Left forelimb (tissue), 1 donor: Measurements from ENCODE around the gene SRMS.
A peak's percentile ranks its signal among the peaks of the same experiment; 100 is the strongest.
"Not testable (repeated sequence)": the region's sequence is repeated elsewhere in the genome, so short reads cannot be mapped to it uniquely, and the experiment has no call there.

ENCODE experiments used
- DNase-seq: peaks from one replicate; pipeline ENCODE4 v3.0.0-alpha.2; 2018; ENCODE audit warnings: low spot score

Gene SRMS

GRCh38 chr20:63522091-63522868 lies 25.3 kb downstream of the SRMS start:
- DNase-seq = no peak

- no peak for DNase-seq
Observed at GRCh38 chr20:63521602-63522001, 25.9 kb downstream of the SRMS start.

- DNase-seq = peak; percentile 86
Observed at GRCh38 chr20:63520934-63521601, 26.5 kb downstream of the SRMS start.

- DNase-seq = peak; percentile 92
Observed at GRCh38 chr20:63520504-63520933, 27.0 kb downstream of the SRMS start, which contains the start of gene PPDPF. TSS of gene PPDPF (plus strand) at chr20:63520765. CDS start at chr20:63521309, 544 bp downstream.

GRCh38 chr20:63519668-63520503 lies 27.7 kb downstream of the SRMS start:
- DNase-seq = peak; percentile 78

- DNase-seq = no peak
Observed at GRCh38 chr20:63518946-63519667, 28.4 kb downstream of the SRMS start.

- DNase-seq = no peak
Observed at GRCh38 chr20:63518351-63518861, 29.1 kb downstream of the SRMS start.

- DNase-seq = no peak
Observed at GRCh38 chr20:63517376-63518309, 29.9 kb downstream of the SRMS start.

- not testable (repeated sequence) for DNase-seq
Observed at GRCh38 chr20:63514520-63514919, 33.0 kb downstream of the SRMS start.

GRCh38 chr20:63513207-63513606 lies 34.3 kb downstream of the SRMS start:
- no peak for DNase-seq

- no peak for DNase-seq
Observed at GRCh38 chr20:63509088-63509564, 38.4 kb downstream of the SRMS start.

GRCh38 chr20:63508072-63508768 lies 39.3 kb downstream of the SRMS start:
- no peak for DNase-seq

- no peak for DNase-seq
Observed at GRCh38 chr20:63507083-63507743, 40.3 kb downstream of the SRMS start.

GRCh38 chr20:63505723-63506122 lies 41.8 kb downstream of the SRMS start:
- DNase-seq = no peak

- no peak for DNase-seq
Observed at GRCh38 chr20:63505281-63505680, 42.3 kb downstream of the SRMS start.

GRCh38 chr20:63504642-63505041 lies 42.9 kb downstream of the SRMS start:
- DNase-seq = no peak

GRCh38 chr20:63503524-63503923 lies 44.0 kb downstream of the SRMS start:
- no peak for DNase-seq

GRCh38 chr20:63502671-63503172 lies 44.8 kb downstream of the SRMS start:
- no peak for DNase-seq
